Islet precursor cell (in vitro differentiated cells): ENCODE data around the gene RILPL2.
"Not testable (repeated sequence)": the region's sequence is repeated elsewhere in the genome, so short reads cannot be mapped to it uniquely, and the experiment has no call there.

Experiments used
- DNase-seq: peaks from one replicate; pipeline ENCODE4 v3.0.0-alpha.2; 2018

The RILPL2 gene

DNA sequence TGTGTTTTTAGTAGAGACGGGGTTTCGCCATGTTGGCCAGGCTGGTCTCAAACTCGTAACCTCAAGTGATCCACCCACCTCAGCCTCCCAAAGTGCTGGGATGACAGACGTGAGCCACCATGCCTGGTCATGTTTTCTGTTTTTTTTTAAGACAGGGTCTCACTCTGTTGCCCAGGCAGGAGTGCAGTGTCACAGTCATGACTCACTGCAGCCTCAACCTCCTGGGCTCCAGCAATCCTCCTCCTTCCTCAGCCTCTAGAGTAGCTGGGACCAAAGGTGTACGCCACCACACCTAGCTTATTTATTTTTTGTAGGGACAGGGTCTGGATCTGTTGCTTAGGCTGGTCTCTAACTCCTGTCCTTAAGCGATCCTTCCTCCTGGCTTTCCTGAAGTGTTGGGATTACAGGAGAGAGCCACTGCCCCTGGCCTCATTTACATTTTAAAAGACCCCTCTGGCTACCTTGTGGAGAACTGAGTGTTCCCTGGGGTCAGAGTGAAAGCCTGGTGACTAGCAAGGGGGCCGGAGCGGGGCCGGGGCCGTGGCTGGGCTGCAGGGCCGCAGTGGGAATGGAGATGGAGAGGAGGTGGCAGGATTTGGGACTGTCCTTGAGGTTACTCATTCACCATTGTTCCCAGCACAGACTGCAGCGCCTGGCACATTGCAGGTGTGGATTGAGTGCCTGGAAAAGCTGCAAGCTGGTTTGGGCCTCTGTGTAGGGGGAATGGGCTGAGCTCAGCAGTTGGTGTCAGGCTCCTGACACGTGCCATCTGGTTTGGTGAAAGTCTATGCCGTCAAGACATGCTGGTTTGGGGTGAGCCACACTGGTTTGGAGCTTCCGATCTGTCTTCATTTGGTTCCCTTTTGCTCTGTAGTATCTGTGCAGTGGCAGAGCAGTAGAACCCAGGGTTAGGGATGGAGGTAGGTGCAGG lies 34.5 kb downstream of the RILPL2 start:
- DNase-seq, result no peak

DNA sequence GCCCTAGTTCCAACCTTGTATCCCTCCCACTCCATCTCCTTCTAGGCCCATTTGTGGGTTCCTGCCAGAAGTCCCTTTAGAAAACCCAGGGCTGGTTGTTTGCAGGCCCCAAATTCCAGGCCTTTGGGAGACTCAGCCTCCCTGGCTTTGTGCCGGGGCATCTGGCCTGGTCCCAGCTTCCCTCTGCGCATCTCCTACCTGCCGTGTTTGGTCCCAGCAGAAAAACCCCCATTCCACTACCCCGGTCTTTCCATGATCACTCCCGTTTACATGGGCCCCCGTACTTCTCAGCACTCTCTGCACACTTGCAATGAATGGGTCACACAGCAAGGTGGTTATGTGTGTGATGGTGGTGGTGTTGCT lies 37.2 kb downstream of the RILPL2 start:
- DNase-seq, result no peak

DNA sequence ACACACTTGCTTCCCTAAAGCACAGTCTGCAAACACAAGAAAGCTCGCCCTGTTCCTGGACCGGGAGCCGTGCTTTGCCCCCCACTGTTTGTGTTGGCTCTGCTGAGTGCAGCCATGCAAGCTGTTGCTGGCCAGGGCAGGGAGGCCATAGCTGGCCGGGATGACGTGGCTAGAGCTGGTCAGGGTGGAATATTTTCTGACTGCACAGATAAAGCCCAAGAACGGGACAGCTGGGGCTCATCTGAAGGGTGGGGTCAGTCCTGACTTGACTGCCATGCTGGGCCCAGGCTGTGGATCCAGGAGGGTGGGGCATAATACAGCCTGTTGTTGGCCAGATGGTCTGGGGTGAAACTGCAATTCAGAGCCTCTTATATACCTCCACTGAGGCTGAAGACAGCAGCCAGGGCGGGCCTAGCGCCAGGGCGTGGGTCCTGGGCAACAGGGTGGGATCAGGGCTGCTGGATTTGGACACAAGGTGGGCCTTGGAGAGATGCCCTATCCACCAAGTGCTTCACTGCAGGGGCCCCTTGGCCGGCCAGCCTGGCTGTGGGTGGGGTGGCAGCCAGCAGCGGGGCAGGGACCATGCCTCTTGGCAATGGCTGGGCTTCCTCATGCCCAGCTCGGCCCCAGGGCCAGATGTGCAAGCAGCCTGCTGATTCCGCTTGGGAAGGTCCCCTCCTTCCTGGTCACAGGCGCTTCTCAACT lies 37.8 kb downstream of the RILPL2 start:
- no peak for DNase-seq

DNA sequence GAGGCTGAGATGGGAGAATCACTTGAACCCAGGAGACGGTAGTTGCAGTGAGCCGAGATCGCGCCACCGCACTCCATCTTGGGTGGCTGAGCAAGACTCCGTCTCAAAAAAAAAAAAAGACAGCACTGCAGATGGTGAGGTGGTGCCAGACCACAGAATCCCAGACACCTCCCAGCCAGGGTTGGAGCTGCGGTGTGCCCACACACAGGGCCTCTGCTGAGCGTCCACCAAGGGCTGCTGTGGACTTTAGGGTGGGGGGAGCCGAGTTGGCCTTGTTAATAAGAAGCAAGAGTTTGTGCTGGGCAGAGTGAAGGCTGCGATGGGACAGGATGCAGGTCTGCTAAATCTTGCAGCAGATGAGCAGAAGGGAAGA lies 38.3 kb downstream of the RILPL2 start:
- DNase-seq, result no peak

DNA sequence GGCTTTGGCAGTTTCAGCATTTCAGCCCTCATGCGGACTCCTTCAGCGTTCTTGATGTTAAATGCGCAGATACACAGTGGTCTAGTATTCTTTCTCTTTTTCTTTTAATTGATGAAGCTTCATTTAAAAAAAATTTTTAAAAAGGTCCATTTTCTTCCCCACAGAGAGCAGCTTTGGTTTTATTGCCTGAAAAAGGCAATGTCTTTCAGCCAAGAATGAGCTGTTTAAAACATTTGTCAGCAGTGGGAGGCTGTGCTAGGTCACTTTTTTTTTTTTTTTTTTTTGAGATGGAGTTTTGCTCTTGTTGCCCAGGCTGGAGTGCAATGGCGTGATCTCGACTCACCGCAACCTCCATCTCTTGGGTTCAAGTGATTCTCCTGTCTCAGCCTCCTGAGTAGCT lies 39.1 kb downstream of the RILPL2 start:
- no peak for DNase-seq

DNA sequence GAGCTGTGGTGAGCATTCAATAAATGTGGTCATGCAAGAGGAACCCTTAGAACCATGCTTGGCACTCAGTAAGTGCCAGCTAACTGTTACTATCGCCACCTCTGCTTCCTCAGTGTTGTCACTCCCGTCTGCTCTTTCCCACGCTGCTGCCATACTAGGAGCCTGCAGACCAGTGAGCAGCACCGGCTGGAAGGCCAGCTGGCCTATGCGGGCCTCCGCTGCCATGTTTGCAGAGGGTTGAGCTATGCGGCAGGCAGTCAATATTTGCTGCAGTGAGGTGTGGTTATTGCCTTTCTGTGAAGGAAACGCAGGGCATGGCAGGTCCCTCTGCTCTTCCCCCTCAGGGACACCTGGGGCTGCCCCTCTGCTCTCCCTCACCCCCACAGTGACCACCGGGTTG lies 39.5 kb downstream of the RILPL2 start:
- DNase-seq, result no peak

DNA sequence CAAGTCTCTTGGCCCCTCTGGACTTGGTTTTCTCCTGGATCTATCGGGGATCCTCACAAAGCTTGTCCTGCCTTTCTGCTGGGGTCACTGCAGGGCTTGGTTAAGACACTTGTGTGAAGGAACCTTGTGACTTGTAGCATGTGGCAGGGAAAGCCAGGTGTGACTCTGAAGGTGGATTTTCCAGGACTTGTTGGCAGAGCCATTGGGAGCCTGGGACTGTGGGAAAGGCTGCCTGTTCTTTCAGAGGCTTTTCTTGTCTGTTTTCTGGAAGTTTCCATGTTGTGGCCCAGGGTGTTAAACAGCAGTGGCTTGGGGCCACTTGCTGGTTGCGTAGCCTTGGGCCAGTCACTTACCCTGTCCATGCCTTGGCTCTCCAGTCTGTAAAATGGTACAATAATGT lies 39.9 kb downstream of the RILPL2 start:
- no peak for DNase-seq

DNA sequence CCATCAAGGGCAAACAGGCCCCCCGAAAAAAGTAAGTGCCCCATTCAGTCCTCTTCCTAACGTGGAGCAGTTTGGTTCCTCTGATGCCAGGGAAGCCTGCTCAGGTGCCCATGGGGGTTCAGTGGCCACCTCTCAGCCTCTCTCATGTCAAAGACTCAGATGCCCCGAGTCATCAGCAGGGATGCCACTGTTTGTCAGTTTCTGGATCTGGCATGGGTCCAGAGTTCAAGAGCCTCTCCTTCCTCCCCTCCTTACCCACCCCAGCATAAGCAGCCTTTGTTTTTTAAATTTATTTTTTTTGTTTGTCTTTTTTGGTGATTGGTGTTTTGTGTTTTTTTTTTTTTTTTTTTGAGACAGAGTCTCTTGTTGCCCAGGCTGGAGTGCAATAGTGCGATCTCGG lies 41.2 kb downstream of the RILPL2 start:
- DNase-seq, result no peak

DNA sequence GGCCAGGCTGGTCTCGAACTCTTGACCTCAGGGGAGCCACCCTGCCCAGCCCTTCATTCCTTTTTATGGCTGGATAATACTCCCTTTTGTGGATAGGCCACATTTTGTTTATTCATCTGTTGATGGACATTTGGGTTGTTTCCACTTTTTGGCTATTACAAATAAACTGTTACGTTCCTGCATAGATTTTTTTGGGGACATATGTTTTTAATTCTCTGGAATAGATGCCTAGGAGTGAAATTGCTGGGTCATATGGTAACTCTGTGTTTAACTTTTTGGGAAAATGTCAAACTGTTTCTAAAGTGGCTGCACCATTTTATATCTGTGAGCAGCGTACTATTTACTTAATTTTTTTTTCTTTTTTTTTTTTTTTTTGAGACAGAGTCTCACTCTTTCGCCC lies 42.7 kb downstream of the RILPL2 start:
- DNase-seq, result no peak

DNA sequence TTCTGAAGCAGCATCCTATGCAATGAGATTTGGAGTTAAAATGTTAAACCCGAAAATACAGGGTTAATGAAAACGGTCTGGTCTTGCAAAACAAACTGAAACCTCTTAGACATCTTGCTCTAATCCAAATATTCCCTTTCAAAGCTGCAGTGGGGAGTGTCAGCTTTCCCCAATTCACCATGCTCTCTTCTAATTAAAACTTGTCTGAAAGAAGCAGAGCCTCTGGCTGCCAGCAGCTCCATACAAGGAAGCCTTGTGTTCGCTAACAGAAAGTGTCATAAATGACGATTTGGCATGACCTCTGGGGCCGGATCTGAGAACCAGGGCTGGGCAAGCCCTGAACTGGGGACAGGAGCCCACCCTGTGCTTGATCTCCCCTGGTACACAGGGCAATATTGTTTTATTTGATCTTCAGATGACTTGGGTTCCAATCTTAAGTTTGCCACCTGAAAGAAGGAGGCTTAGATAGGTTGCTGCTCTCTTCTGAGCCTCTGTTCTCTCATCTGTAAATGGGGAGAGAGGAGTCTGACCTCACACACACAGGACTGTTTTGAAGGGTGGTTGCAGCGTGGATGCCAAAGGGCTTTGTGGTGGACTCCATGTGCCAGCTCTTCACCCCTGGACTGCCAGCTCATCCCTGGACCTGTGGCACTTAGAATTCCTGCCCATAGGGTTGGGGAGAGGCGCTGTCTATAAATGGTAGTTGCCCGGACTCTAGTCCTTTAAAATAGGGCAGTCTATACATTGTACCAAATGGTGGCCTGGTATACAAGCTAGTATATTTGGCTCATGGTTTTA lies 44.7 kb downstream of the RILPL2 start:
- no peak for DNase-seq

DNA sequence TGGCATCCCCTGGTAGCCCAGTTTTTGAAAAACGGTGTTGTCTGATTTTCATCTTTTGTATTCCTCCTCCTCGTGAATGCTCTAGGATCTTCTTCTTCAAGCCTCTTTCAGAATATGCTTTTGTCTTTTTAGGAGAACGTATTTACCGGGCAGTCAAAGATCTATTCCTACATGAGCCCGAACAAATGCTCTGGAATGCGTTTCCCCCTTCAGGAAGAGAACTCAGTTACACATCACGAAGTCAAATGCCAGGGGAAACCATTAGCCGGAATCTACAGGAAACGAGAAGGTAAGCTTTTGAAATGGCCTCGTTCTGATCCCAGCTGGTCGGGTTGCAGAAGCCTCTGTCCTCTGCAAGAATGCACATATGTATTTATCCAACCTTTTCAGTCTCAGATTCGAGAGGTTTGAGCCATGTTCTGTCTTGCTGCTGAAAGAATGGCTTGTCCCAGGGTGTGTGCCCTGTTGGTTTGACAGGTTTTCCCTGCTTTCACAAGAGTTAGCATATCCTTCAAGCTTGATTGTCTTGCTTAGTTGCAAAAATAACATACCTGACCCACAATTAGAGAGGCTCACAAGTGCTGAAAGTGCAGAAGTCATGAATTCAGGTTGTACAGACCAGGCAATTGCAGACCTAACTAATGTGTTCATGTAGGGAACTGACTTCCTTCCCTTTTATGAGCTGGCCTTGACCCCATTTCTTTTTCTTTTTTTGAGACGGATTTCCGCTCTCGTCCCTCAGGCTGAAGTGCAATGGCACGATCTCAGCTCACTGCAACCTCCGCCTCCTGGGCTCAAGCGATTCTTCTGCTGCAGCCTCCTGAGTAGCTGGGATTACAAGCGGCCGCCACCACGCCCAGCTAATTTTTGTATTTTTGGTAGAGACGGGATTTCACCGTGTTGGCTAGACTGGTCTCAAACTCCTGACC lies 45.7 kb downstream of the RILPL2 start:
- DNase-seq, result no peak

DNA sequence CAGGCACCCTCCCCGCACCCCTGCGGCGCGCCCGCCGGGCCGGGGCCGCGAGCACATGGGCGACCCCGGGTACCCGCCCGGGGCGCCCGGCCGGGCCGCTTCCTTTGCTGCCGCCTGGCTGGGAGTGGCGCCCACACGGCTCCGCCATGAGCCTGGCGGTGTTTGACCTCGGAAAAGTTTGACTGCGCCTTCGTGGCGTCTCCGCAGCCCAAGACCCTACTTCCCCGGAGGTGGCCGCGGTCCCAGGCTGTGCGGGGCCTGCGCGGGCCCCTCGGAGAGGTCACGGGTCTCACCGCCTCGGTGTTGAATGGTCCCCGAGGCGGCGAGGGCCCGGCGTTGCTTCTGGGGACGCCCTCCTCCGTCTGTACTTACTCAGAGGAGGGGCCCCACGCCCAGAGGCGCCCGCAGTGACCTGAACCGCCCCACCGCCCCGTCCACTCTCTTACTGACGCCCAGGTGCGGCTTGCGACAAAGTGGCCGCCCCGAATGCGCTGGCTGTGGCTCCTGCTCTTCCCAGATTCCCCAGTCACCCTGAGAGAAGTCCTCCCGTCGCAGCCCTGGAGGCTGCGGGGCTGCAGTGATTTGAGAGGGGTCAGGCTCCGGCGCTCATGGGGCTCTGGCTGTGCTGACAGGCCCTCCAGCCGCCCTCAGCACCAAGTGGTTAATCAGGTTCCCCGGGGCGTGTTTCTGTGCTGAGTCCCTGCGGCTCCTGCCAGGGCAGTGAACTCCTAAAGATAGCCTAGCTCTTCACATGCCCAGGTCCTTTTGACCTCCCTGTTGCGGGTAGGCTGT lies 46.7 kb downstream of the RILPL2 start:
- peak; percentile 85 for DNase-seq

DNA sequence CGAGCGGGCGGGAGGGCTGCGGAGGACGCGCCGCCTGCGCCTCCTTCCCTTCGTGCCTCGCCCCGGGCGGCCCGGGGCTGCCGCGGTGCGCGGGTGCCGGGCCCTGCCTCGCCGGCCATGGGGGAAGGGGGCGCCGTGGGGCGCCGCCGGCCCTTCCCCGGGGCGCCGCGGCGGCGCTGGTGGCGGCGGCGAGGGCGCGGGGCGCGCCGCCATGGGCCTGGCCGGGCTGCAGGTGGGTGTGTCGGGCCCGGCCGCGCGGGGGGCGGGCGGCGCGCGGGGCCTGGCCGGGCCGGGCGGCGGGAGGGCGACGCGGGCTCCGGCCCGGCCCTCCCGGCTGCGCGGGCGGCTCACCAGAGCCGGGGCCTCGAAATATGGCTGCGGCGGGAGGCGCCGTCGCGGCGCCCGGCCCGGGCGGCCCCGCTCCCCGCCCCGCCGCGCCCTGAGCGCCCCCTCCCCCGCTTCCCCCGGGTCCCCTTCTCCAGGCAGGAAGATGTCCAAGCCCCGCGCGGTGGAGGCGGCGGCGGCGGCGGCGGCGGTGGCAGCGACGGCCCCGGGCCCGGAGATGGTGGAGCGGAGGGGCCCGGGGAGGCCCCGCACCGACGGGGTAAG lies 47.4 kb downstream of the RILPL2 start:
- no peak for DNase-seq

DNA sequence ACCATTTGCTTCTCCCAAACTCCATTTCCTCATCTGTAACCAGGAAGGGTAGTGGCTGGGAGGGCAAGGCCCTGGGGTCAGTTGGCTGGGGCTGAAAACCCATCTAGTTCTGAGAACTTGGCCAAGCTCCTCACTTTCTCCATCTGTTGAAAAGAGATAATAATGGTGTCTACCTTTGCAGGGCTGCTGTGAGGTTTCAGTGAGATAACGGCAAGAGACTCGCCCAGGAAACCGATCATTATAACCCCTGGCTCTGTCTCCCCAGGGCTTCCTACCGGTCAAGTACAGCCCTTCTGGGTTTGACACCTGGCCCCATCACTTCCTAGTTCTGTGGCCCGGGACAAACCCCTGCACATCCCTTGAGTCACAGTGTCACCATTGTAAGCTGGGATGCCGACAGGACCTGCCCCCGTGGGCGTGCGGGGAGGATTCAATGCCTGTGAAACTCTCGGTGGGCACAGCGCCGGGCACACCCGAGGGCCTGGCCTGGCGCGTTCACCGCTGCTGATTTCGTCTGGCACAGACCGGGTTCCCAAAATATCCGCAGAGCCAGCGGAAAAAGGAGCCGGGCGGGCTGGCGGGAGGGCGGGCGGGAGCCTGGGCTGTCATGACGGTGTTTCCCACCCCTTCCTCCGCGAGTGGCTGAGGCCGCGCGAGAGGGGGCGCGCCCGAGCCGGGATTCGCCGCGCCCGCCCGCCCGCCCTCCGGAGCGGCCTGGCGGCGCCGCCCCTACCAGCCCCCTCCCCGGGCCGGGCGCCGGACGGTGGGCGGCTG lies 48.1 kb downstream of the RILPL2 start:
- peak; percentile 93 for DNase-seq

DNA sequence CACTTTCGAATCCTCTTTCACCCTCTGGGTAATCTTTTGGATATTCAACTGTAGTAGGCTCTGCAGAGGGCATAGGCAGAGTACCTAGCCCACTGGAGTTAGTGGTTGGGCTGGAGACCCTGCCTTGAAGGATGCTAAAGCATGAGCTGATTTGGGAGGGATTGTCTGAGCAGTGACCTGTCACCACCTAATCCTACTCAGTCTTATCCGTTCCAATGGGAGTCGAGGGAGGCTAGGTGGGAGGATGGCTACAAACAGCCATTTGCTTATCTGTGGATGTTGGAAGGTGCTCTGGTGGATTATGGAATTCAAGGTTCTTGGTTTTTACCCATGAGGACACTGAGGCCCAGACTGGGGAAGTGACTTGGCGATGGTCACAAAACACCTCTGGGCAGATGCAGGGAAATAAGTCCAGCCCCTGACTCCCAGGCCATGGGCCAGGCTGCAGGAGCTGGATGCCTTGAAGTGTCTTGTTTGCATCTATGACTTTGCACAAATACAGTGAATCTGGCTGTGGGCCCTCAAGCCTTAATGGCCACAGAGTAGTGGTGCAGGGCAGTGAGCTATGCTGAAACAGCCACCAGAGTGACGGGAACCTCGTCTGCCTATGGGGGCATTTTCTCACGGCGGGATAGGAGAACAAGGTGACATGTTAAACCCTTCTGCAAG lies 48.8 kb downstream of the RILPL2 start:
- DNase-seq, result peak; percentile 69

DNA sequence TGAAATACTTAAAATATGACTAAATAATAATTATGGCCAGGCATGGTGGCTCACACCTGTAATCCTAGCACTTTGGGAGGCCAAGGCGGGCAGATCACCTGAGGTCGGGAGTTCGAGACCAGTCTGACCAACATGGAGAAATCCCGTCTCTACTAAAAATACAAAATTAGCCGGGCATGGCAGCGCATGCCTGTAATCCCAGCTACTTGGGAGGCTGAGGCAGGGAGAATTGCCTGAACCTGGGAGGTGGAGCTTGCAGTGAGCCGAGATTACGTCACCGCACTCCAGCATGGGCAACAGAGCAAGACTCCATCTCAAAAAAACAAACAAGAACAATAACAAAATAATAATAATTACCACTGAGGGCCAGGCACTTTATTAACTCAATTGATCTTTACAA lies 50.9 kb downstream of the RILPL2 start:
- DNase-seq, result not testable (repeated sequence)

DNA sequence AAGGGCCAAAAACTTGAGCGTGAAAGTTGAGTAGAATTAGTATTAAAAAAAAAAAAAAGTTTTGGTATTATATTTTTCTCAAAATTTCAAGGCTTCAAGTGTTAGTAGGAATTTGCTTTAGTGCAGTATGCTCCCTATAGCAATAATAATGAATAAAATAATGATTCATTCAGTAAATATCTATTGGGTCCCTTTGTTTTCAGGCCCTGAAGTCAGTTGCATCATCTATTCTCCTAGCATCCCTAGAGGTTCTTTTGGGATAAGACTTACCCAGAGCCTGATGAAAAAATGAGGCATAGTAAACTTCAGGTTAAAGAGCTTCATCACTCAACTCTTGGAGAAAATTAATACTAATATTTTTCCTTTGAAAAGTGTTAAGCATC lies 51.5 kb downstream of the RILPL2 start:
- DNase-seq, result no peak

DNA sequence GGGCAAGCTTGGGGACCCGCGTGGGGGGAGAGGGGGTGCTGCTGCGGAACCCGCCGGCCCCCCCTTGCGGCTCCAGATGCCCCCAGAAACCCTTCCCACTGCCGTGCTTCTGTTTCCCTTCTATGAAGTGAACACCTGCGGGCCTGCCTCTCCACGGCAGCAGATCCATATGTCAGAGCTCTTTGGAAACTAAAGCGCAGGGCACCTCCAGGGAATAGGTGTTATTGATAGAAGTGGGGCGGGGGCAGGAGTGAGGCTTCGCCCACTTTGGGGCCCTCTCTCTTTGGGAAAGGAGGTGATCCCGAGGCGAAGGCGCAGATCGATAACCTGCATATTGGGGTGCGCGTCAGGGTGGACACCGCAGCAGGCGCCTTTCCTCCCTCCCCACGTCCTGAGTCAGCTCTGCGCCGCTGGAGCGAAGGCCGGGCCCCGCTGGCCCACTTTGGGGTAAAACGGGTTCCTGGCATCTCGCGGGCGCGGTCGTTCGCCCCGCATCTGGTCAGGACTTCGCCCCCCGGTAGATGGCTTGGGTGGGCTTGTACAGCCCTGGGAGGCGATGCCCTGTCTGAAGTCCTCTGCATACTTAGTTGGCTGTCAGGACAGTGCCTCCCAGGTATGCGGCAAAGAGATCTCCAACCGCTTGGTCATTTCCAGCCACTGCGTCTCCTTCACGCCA lies 52.0 kb downstream of the RILPL2 start:
- peak; percentile 74 for DNase-seq

DNA sequence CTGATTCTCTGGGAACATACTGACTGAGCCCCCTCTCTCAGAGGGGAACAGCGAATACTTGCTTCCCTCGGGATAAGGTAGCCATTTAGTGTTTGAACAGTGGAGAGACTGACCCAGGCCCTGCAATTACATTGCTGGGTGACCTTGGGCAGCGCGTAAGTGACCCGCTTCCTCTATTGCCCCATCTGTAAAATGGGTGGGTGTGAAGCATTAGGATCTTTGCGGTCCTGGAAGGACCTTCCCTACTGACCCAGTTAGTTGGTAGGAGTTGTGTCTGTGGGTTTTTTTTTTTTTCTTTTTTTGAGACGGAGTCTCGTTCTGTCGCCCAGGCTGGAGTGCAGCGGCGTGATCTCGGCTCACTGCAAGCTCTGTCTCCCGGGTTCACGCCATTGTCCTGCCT lies 53.8 kb downstream of the RILPL2 start:
- DNase-seq, result no peak
